Measurements from ENCODE around the gene ARHGEF10L. TPM values are rescaled to one million over a fixed set of nuclear protein-coding genes. Genes with fewer than 3 reads are reported as not detected.

The ARHGEF10L gene
- total and polyA plus RNA-seq, 5 donors from 2014 or later = not detected

- Mint-ChIP-seq H3K9me3 (peaks cover 0 to 2% (median 0%) of the 10 kb centered on the region in 7 donors), H3K27ac (no peak overlapping the region), H3K4me3 (no peak overlapping the region), H3K36me3 (no peaks in the 10 kb centered on the region), H3K27me3 (no peaks in the 10 kb centered on the region), H3K4me1 (no peaks in the 10 kb centered on the region)
- Histone ChIP-seq H3K4me1 (ENCODE audit: control insufficient read depth, insufficient read depth, low read length, poor library complexity, severe bottlenecking) (no peaks in the 10 kb centered on the region), H3K27me3 (ENCODE audit: control insufficient read depth, insufficient read depth, low read length) (no peaks in the 10 kb centered on the region), H3K36me3 (ENCODE audit: control insufficient read depth, insufficient read depth, low read length) (no peaks in the 10 kb centered on the region), H3K9me3 (ENCODE audit: control insufficient read depth in 2 of 2, low read length in 2 of 2) (no peaks in the 10 kb centered on the region), H3K4me3 (ENCODE audit: low read depth, low read length) (no peak overlapping the region), H3K27ac (ENCODE audit: insufficient read depth, low read length, poor library complexity, severe bottlenecking) (no peak overlapping the region)
- DNase-seq = no peak
- ATAC-seq (ENCODE audit: low read depth in 2 of 2) = no peak
Measured at GRCh38 chr1:17731460-17731859, 192.0 kb downstream of the ARHGEF10L start.

- Histone ChIP-seq H3K4me1 (ENCODE audit: control insufficient read depth, insufficient read depth, low read length, poor library complexity, severe bottlenecking) (no peaks in the 10 kb centered on the region), H3K9me3 (ENCODE audit: control insufficient read depth in 2 of 2, low read length in 2 of 2) (no peaks in the 10 kb centered on the region), H3K36me3 (ENCODE audit: control insufficient read depth, insufficient read depth, low read length) (no peaks in the 10 kb centered on the region), H3K4me3 (ENCODE audit: low read depth, low read length) (no peak overlapping the region), H3K27me3 (ENCODE audit: control insufficient read depth, insufficient read depth, low read length) (no peaks in the 10 kb centered on the region), H3K27ac (ENCODE audit: insufficient read depth, low read length, poor library complexity, severe bottlenecking) (no peak overlapping the region)
- H3K4me3 Mint-ChIP-seq = no peak overlapping the region
- DNase-seq = no peak
- H3K27me3 Mint-ChIP-seq = no peaks in the 10 kb centered on the region
- H3K27ac Mint-ChIP-seq = no peak overlapping the region
- H3K4me1 Mint-ChIP-seq = no peaks in the 10 kb centered on the region
- H3K36me3 Mint-ChIP-seq = no peaks in the 10 kb centered on the region
- H3K9me3 Mint-ChIP-seq = peaks cover 0 to 2% (median 0%) of the 10 kb centered on the region in 7 donors
- ATAC-seq (ENCODE audit: low read depth in 2 of 2) = no peak
Measured at GRCh38 chr1:17732475-17732874, 193.0 kb downstream of the ARHGEF10L start.

GRCh38 chr1:17733661-17734060 is 194.2 kb downstream of the ARHGEF10L start:
- Histone ChIP-seq H3K4me3 (ENCODE audit: low read depth, low read length) (no peak overlapping the region), H3K36me3 (ENCODE audit: control insufficient read depth, insufficient read depth, low read length) (no peaks in the 10 kb centered on the region), H3K4me1 (ENCODE audit: control insufficient read depth, insufficient read depth, low read length, poor library complexity, severe bottlenecking) (no peaks in the 10 kb centered on the region), H3K9me3 (ENCODE audit: control insufficient read depth in 2 of 2, low read length in 2 of 2) (no peaks in the 10 kb centered on the region), H3K27me3 (ENCODE audit: control insufficient read depth, insufficient read depth, low read length) (no peaks in the 10 kb centered on the region), H3K27ac (ENCODE audit: insufficient read depth, low read length, poor library complexity, severe bottlenecking) (no peak overlapping the region)
- Mint-ChIP-seq H3K4me1 (no peaks in the 10 kb centered on the region), H3K36me3 (no peaks in the 10 kb centered on the region), H3K27me3 (no peaks in the 10 kb centered on the region), H3K4me3 (no peak overlapping the region), H3K9me3 (peaks cover 0 to 2% (median 0%) of the 10 kb centered on the region in 7 donors), H3K27ac (no peak overlapping the region)
- ATAC-seq (ENCODE audit: low read depth in 2 of 2) = no peak
- DNase-seq = no peak

- no peak overlapping the region for H3K27ac Mint-ChIP-seq
- DNase-seq (no peak), ATAC-seq (ENCODE audit: low read depth in 2 of 2) (no peak)
- no peaks in the 10 kb centered on the region for H3K36me3 Mint-ChIP-seq
- H3K4me1 Mint-ChIP-seq = no peaks in the 10 kb centered on the region
- H3K4me3 ChIP-seq (ENCODE audit: low read depth, low read length) = no peak overlapping the region
- no peak overlapping the region for H3K27ac ChIP-seq (ENCODE audit: insufficient read depth, low read length, poor library complexity, severe bottlenecking)
- H3K4me3 Mint-ChIP-seq = no peak overlapping the region
- no peaks in the 10 kb centered on the region for H3K36me3 ChIP-seq (ENCODE audit: control insufficient read depth, insufficient read depth, low read length)
- H3K27me3 Mint-ChIP-seq = no peaks in the 10 kb centered on the region
- no peaks in the 10 kb centered on the region for H3K9me3 Mint-ChIP-seq
- no peaks in the 10 kb centered on the region for H3K9me3 ChIP-seq (ENCODE audit: control insufficient read depth in 2 of 2, low read length in 2 of 2)
- no peaks in the 10 kb centered on the region for H3K27me3 ChIP-seq (ENCODE audit: control insufficient read depth, insufficient read depth, low read length)
- no peaks in the 10 kb centered on the region for H3K4me1 ChIP-seq (ENCODE audit: control insufficient read depth, insufficient read depth, low read length, poor library complexity, severe bottlenecking)
Measured at GRCh38 chr1:17734609-17735008, 195.1 kb downstream of the ARHGEF10L start.

GRCh38 chr1:17735348-17735747 is 195.8 kb downstream of the ARHGEF10L start:
- H3K36me3 Mint-ChIP-seq = no peaks in the 10 kb centered on the region
- Histone ChIP-seq H3K9me3 (ENCODE audit: control insufficient read depth in 2 of 2, low read length in 2 of 2) (no peaks in the 10 kb centered on the region), H3K4me3 (ENCODE audit: low read depth, low read length) (no peak overlapping the region), H3K4me1 (ENCODE audit: control insufficient read depth, insufficient read depth, low read length, poor library complexity, severe bottlenecking) (no peaks in the 10 kb centered on the region), H3K36me3 (ENCODE audit: control insufficient read depth, insufficient read depth, low read length) (no peaks in the 10 kb centered on the region), H3K27ac (ENCODE audit: insufficient read depth, low read length, poor library complexity, severe bottlenecking) (no peak overlapping the region), H3K27me3 (ENCODE audit: control insufficient read depth, insufficient read depth, low read length) (no peaks in the 10 kb centered on the region)
- ATAC-seq (ENCODE audit: low read depth in 2 of 2) (no peak), DNase-seq (no peak)
- no peaks in the 10 kb centered on the region for H3K9me3 Mint-ChIP-seq
- H3K27me3 Mint-ChIP-seq = peaks cover 2% of the 10 kb centered on the region
- no peaks in the 10 kb centered on the region for H3K4me1 Mint-ChIP-seq
- H3K27ac Mint-ChIP-seq = no peak overlapping the region
- H3K4me3 Mint-ChIP-seq = no peak overlapping the region

- H3K27me3 ChIP-seq (ENCODE audit: control insufficient read depth, insufficient read depth, low read length) = no peaks in the 10 kb centered on the region
- ATAC-seq (ENCODE audit: low read depth in 2 of 2) (no peak), DNase-seq (no peak)
- Mint-ChIP-seq H3K4me3 (no peak overlapping the region), H3K4me1 (no peaks in the 10 kb centered on the region), H3K27ac (no peak overlapping the region), H3K36me3 (no peaks in the 10 kb centered on the region), H3K27me3 (peaks cover 6% of the 10 kb centered on the region), H3K9me3 (no peaks in the 10 kb centered on the region)
- no peak overlapping the region for H3K27ac ChIP-seq (ENCODE audit: insufficient read depth, low read length, poor library complexity, severe bottlenecking)
- H3K4me3 ChIP-seq (ENCODE audit: low read depth, low read length) = no peak overlapping the region
- no peaks in the 10 kb centered on the region for H3K36me3 ChIP-seq (ENCODE audit: control insufficient read depth, insufficient read depth, low read length)
- H3K9me3 ChIP-seq (ENCODE audit: control insufficient read depth in 2 of 2, low read length in 2 of 2) = no peaks in the 10 kb centered on the region
- no peaks in the 10 kb centered on the region for H3K4me1 ChIP-seq (ENCODE audit: control insufficient read depth, insufficient read depth, low read length, poor library complexity, severe bottlenecking)
Measured at GRCh38 chr1:17735793-17736192, 196.3 kb downstream of the ARHGEF10L start.

GRCh38 chr1:17736625-17737024 is 197.1 kb downstream of the ARHGEF10L start:
- Histone ChIP-seq H3K36me3 (ENCODE audit: control insufficient read depth, insufficient read depth, low read length) (no peaks in the 10 kb centered on the region), H3K4me1 (ENCODE audit: control insufficient read depth, insufficient read depth, low read length, poor library complexity, severe bottlenecking) (no peaks in the 10 kb centered on the region), H3K27me3 (ENCODE audit: control insufficient read depth, insufficient read depth, low read length) (no peaks in the 10 kb centered on the region), H3K27ac (ENCODE audit: insufficient read depth, low read length, poor library complexity, severe bottlenecking) (no peak overlapping the region), H3K9me3 (ENCODE audit: control insufficient read depth in 2 of 2, low read length in 2 of 2) (no peaks in the 10 kb centered on the region), H3K4me3 (ENCODE audit: low read depth, low read length) (no peak overlapping the region)
- H3K4me3 Mint-ChIP-seq = no peak overlapping the region
- no peak overlapping the region for H3K27ac Mint-ChIP-seq
- H3K36me3 Mint-ChIP-seq = no peaks in the 10 kb centered on the region
- H3K9me3 Mint-ChIP-seq = no peaks in the 10 kb centered on the region
- DNase-seq (no peak), ATAC-seq (ENCODE audit: low read depth in 2 of 2) (no peak)
- no peaks in the 10 kb centered on the region for H3K4me1 Mint-ChIP-seq
- peaks cover 6% of the 10 kb centered on the region for H3K27me3 Mint-ChIP-seq

GRCh38 chr1:17739050-17739449 is 199.6 kb downstream of the ARHGEF10L start:
- H3K4me1 Mint-ChIP-seq = no peaks in the 10 kb centered on the region
- H3K4me1 ChIP-seq (ENCODE audit: control insufficient read depth, insufficient read depth, low read length, poor library complexity, severe bottlenecking) = no peaks in the 10 kb centered on the region
- H3K4me3 ChIP-seq (ENCODE audit: low read depth, low read length) = no peak overlapping the region
- no peaks in the 10 kb centered on the region for H3K9me3 ChIP-seq (ENCODE audit: control insufficient read depth in 2 of 2, low read length in 2 of 2)
- no peak for DNase-seq
- no peaks in the 10 kb centered on the region for H3K36me3 ChIP-seq (ENCODE audit: control insufficient read depth, insufficient read depth, low read length)
- no peak overlapping the region for H3K27ac Mint-ChIP-seq
- no peaks in the 10 kb centered on the region for H3K27me3 ChIP-seq (ENCODE audit: control insufficient read depth, insufficient read depth, low read length)
- ATAC-seq (ENCODE audit: low read depth in 2 of 2) = no peak
- no peak overlapping the region for H3K4me3 Mint-ChIP-seq
- H3K27me3 Mint-ChIP-seq = peaks cover 13% of the 10 kb centered on the region
- no peak overlapping the region for H3K27ac ChIP-seq (ENCODE audit: insufficient read depth, low read length, poor library complexity, severe bottlenecking)
- no peaks in the 10 kb centered on the region for H3K9me3 Mint-ChIP-seq
- H3K36me3 Mint-ChIP-seq = no peaks in the 10 kb centered on the region

Measured in CD4-positive, CD25-positive, alpha-beta regulatory T cell (primary cell).